CD4-positive, alpha-beta T cell (primary cell): ENCODE results near the gene HEPACAM. TPM values are rescaled to one million over a fixed set of nuclear protein-coding genes. Genes with fewer than 3 reads are reported as not detected.

ENCODE experiments used
- ATAC-seq: fragments of 200-7000 bp; cut with Tn5 transposase; one replicate; pipeline ENCODE4 v1.10.0; 2022; ENCODE audit warnings: mild to moderate bottlenecking; ENCODE audit not compliant: poor library complexity
- CTCF ChIA-PET: fragments of 350-600 bp; sonication (Branson Sonifier 250); formaldehyde crosslinking; loops from one replicate; lab custom pipeline; 2021; ENCODE audit warnings: antibody characterized with exemption, inconsistent platforms; lab: Charles Lee
- POLR2A ChIA-PET: fragments of 350-600 bp; sonication (Branson Sonifier 250); formaldehyde crosslinking; loops from one replicate; lab custom pipeline; 2021; ENCODE audit warnings: antibody characterized with exemption, inconsistent platforms; lab: Charles Lee
- DNase-seq, 14 experiments: peaks; one replicate each; pipeline ENCODE4 v3.0.0-alpha.2; 2013 to 2020; ENCODE audit warnings: mixed read lengths in 2 of 14
- H3K27ac ChIP-seq, 2 donors: one replicate each; pipeline versions ENCODE4 v1.5.1 to v1.7.0; 2013; ENCODE audit warnings: low read length in 2 of 2, low read depth in 1 of 2, mild to moderate bottlenecking in 1 of 2
- H3K27me3 ChIP-seq, 2 experiments: 1 replicate in 1 of 2; 2 replicates in 1 of 2; pipeline versions ENCODE4 v1.6.1 to v1.7.0; 2013; ENCODE audit warnings: low read length in 2 of 2, control low read depth in 1 of 2, mild to moderate bottlenecking in 1 of 2, moderate library complexity in 1 of 2; ENCODE audit not compliant: insufficient read depth in 2 of 2, control insufficient read depth in 1 of 2
- H3K36me3 ChIP-seq: one replicate; pipeline ENCODE4 v1.6.1; 2013; ENCODE audit warnings: low read length, control low read depth; ENCODE audit not compliant: insufficient read depth
- H3K4me1 ChIP-seq: one replicate; pipeline ENCODE4 v1.6.1; 2013; ENCODE audit warnings: low read length, control low read depth; ENCODE audit not compliant: insufficient read depth
- H3K4me3 ChIP-seq: one replicate; pipeline ENCODE4 v1.5.1; 2013; ENCODE audit warnings: mild to moderate bottlenecking, low read length, moderate library complexity
- H3K9me3 ChIP-seq, 2 experiments: 1 replicate in 1 of 2; 2 replicates in 1 of 2; pipeline versions ENCODE4 v1.6.1 to v1.7.0; 2013; ENCODE audit warnings: low read length in 2 of 2, mild to moderate bottlenecking in 2 of 2, control low read depth in 1 of 2, moderate library complexity in 1 of 2; ENCODE audit not compliant: control insufficient read depth in 1 of 2, insufficient read depth in 1 of 2
- H3K27ac Mint-ChIP-seq: one replicate; pipeline ENCODE4 v1.8.0; 2020; ENCODE audit warnings: mixed read lengths
- H3K27me3 Mint-ChIP-seq: one replicate; pipeline ENCODE4 v1.8.0; 2021; ENCODE audit warnings: mixed read lengths
- H3K36me3 Mint-ChIP-seq: one replicate; pipeline ENCODE4 v1.8.0; 2021; ENCODE audit warnings: low read depth, mixed read lengths
- H3K4me1 Mint-ChIP-seq: one replicate; pipeline ENCODE4 v1.8.0; 2021; ENCODE audit warnings: low read depth, mixed read lengths
- H3K4me3 Mint-ChIP-seq: one replicate; pipeline ENCODE4 v1.8.0; 2020; ENCODE audit warnings: mild to moderate bottlenecking, mixed read lengths
- H3K9me3 Mint-ChIP-seq: one replicate; pipeline ENCODE4 v1.8.0; 2020; ENCODE audit warnings: mixed read lengths
- intact Hi-C, 2 experiments: fragments of 100-400 bp; cut with DNase I in 1 of 2; cut with micrococcal nuclease in 1 of 2; formaldehyde crosslinking; loops; one replicate each; pipeline versions ENCODE4 v1.15.1 to v1.9.0; 2023 to 2025; cut with DNase I, micrococcal nuclease
- total RNA-seq, 174 experiments: library from RNA in 2 of 174; stranded (reverse) in 2 of 174; gene quantifications; one replicate each; pipeline ENCODE4 v1.2.3 and lab custom pipeline; 2021 to 2026
- TF ChIP-seq, protein P1 (sequence below): fragments of 200-600 bp; IDR thresholded peaks from one replicate; pipeline ENCODE4 v1.8.0; 2022; ENCODE audit warnings: antibody characterized with exemption, mild to moderate bottlenecking

Gene HEPACAM
- total RNA-seq, 2 experiments from 2014 or later: not detected

DNA sequence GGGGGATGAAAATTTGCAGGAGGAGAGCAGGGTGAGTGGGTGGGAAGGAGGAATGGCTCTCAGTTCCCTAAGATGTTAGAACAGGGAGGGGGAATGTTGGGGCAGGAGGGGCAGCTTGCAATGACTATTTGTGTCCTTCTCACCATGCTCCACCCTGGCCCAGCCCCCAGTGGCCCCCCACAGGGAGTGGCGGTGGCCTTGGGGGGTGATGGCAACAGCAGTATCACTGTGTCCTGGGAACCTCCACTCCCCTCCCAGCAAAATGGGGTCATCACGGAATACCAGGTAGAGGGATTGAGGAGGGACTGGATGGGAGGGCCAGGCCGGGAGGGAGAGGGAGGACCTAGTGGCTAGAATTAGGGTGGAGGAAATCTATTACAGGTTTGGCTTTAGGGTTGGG, 60.4 kb downstream of the HEPACAM start:
- TF ChIP-seq, protein P1, sequence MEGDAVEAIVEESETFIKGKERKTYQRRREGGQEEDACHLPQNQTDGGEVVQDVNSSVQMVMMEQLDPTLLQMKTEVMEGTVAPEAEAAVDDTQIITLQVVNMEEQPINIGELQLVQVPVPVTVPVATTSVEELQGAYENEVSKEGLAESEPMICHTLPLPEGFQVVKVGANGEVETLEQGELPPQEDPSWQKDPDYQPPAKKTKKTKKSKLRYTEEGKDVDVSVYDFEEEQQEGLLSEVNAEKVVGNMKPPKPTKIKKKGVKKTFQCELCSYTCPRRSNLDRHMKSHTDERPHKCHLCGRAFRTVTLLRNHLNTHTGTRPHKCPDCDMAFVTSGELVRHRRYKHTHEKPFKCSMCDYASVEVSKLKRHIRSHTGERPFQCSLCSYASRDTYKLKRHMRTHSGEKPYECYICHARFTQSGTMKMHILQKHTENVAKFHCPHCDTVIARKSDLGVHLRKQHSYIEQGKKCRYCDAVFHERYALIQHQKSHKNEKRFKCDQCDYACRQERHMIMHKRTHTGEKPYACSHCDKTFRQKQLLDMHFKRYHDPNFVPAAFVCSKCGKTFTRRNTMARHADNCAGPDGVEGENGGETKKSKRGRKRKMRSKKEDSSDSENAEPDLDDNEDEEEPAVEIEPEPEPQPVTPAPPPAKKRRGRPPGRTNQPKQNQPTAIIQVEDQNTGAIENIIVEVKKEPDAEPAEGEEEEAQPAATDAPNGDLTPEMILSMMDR: no peak
- intact Hi-C loops: loop anchor here (2.0 to 5.0 kb wide), 7 partner anchors 37 to 1133 kb away; partner anchors contain the start of genes SIAE (in 2 of the 2), SPA17 (in 2 of the 2), MSANTD2 (in 1 of the 2) and TMEM218 (in 1 of the 2)
- CTCF ChIA-PET: interaction anchor here (1.2 to 1.5 kb wide), 3 partner anchors 9 to 78 kb away, joined by 3 to 27 read pairs (median 11); partner anchors contain the start of gene ROBO3
- Histone ChIP-seq H3K36me3 (no peaks in the 10 kb centered on the region), H3K4me3 (peak overlapping the region; percentile 83), H3K27me3 (peaks cover 18 to 47% of the 10 kb centered on the region in 2 experiments), H3K9me3 (peaks cover 0 to 6% of the 10 kb centered on the region in 2 experiments), H3K27ac (no peak overlapping the region), H3K4me1 (peaks cover 23% of the 10 kb centered on the region)
- no peak overlapping the region for H3K27ac Mint-ChIP-seq
- H3K36me3 Mint-ChIP-seq: no peaks in the 10 kb centered on the region
- H3K4me3 Mint-ChIP-seq: peak overlapping the region; percentile 81
- H3K9me3 Mint-ChIP-seq: no peaks in the 10 kb centered on the region
- no peak for DNase-seq
- H3K27me3 Mint-ChIP-seq: peaks cover 48% of the 10 kb centered on the region
- no peak for ATAC-seq
- H3K4me1 Mint-ChIP-seq: peaks cover 25% of the 10 kb centered on the region
- POLR2A ChIA-PET: interaction anchor here (0.9 to 1.5 kb wide), 6 partner anchors 9 to 236 kb away, joined by 3 to 30 read pairs (median 8); partner anchors contain the start of genes CCDC15 and TMEM218

GRCh38 chr11:124874571-124875255, 61.1 kb downstream of the HEPACAM start:
- TF ChIP-seq, protein P1: no peak
- DNase-seq (no peak), ATAC-seq (no peak)
- ChIA-PET CTCF (no interaction called here), POLR2A (no interaction called here)
- no peaks in the 10 kb centered on the region for H3K36me3 ChIP-seq
- no peak overlapping the region for H3K27ac ChIP-seq
- Mint-ChIP-seq H3K4me1 (peaks cover 26% of the 10 kb centered on the region), H3K27ac (no peak overlapping the region), H3K36me3 (no peaks in the 10 kb centered on the region), H3K4me3 (peak overlapping the region; percentile 70), H3K27me3 (peaks cover 55% of the 10 kb centered on the region), H3K9me3 (no peaks in the 10 kb centered on the region)
- intact Hi-C loops: loop anchor here (2.0 to 5.0 kb wide), 7 partner anchors 36 to 1132 kb away; partner anchors contain the start of genes SIAE (in 2 of the 2), SPA17 (in 2 of the 2), MSANTD2 (in 1 of the 2) and TMEM218 (in 1 of the 2)
- H3K4me3 ChIP-seq: no peak overlapping the region
- peaks cover 0 to 6% of the 10 kb centered on the region in 2 experiments for H3K9me3 ChIP-seq
- H3K4me1 ChIP-seq: peaks cover 25% of the 10 kb centered on the region
- peaks cover 25 to 54% of the 10 kb centered on the region in 2 experiments for H3K27me3 ChIP-seq

DNA sequence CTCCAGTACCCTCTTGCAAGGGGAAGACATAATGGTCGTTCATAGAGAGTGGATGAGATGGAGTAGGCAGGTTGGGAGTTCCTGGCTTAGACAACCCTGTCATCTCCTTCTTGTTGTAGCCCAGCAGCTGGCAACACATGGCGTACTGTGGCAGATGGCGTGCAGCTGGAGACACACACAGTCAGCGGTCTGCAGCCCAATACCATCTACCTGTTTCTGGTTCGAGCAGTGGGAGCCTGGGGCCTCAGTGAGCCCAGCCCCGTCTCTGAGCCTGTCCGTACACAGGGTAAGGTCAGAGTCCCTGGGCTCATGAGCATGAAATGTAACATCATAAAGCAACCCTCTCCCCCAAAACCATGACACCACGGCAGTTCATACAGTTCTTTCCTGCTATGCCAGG, 61.9 kb downstream of the HEPACAM start:
- Histone ChIP-seq H3K36me3 (no peaks in the 10 kb centered on the region), H3K27me3 (peaks cover 32 to 61% of the 10 kb centered on the region in 2 experiments), H3K27ac (no peak overlapping the region), H3K9me3 (peaks cover 0 to 6% of the 10 kb centered on the region in 2 experiments), H3K4me1 (peaks cover 32% of the 10 kb centered on the region), H3K4me3 (no peak overlapping the region)
- POLR2A ChIA-PET: no interaction called here
- Mint-ChIP-seq H3K4me3 (peak overlapping the region; percentile 70), H3K27ac (no peak overlapping the region), H3K4me1 (peaks cover 33% of the 10 kb centered on the region), H3K36me3 (no peaks in the 10 kb centered on the region), H3K27me3 (peaks cover 63% of the 10 kb centered on the region), H3K9me3 (no peaks in the 10 kb centered on the region)
- ATAC-seq: no peak
- TF ChIP-seq, protein P1: no peak
- CTCF ChIA-PET: no interaction called here
- intact Hi-C loops: loop anchor here in 1 of 2 experiments (2.0 kb wide), 1 partner anchor 35 kb away; no protein-coding TSS in a partner anchor
- DNase-seq: no peak
